K562 (cell line): ENCODE data around the gene IL15RA. TPM values are rescaled to one million over a fixed set of nuclear protein-coding genes. Genes with fewer than 3 reads are reported as not detected.
A peak's percentile ranks its signal among the peaks of the same experiment; 100 is the strongest.

ENCODE experiments used
- ATF2 ChIP-seq: sonication (generic); formaldehyde crosslinking; IDR thresholded peaks from 2 replicates; pipeline ENCODE4 v1.8.1; 2022; ENCODE audit warnings: missing genetic modification reagents
- CHD2 ChIP-seq: IDR thresholded peaks from 2 replicates; pipeline ENCODE4 v1.6.1; 2011; ENCODE audit warnings: low read depth, low read length
- FOXK1 ChIP-seq: sonication (generic); formaldehyde crosslinking; IDR thresholded peaks from 2 replicates; pipeline ENCODE4 v1.8.0; 2022; ENCODE audit warnings: missing genetic modification reagents, mild to moderate bottlenecking, borderline replicate concordance
- GMEB1 ChIP-seq: fragments of 250-450 bp; sonication (Bioruptor Pico); IDR thresholded peaks from 2 replicates; pipeline ENCODE4 v1.4.0; 2020; ENCODE audit warnings: mild to moderate bottlenecking
- HMG20A ChIP-seq: fragments of 450-650 bp; formaldehyde crosslinking; conservative IDR thresholded peaks from 2 replicates; pipeline ENCODE4 v1.4.0; 2020; ENCODE audit warnings: mild to moderate bottlenecking, mixed read lengths
- JUNB ChIP-seq: fragments of 450-650 bp; formaldehyde crosslinking; conservative IDR thresholded peaks from 2 replicates; pipeline ENCODE4 v1.4.0; 2020; ENCODE audit warnings: mild to moderate bottlenecking
- KAT7 ChIP-seq: sonication (generic); formaldehyde crosslinking; IDR thresholded peaks from 2 replicates; pipeline ENCODE4 v1.8.0; 2022; ENCODE audit warnings: missing genetic modification reagents, mild to moderate bottlenecking, borderline replicate concordance
- KLF13 ChIP-seq: fragments of 450-650 bp; IDR thresholded peaks from 2 replicates; pipeline ENCODE4 v1.6.1; 2016; ENCODE audit warnings: missing genetic modification characterization, low read depth, mild to moderate bottlenecking, missing compliant biosample characterization, moderate library complexity, borderline replicate concordance
- PML ChIP-seq: IDR thresholded peaks from 2 replicates; pipeline ENCODE4 v1.6.1; 2012; ENCODE audit warnings: low read length, inconsistent platforms
- RBM17 ChIP-seq: fragments of 200-400 bp; formaldehyde crosslinking; IDR thresholded peaks from 2 replicates; pipeline ENCODE4 v1.6.1; 2017; ENCODE audit warnings: low read depth, mild to moderate bottlenecking, low read length, borderline replicate concordance
- SNAPC5 ChIP-seq: fragments of 250-450 bp; sonication (Bioruptor Pico); IDR thresholded peaks from 2 replicates; pipeline ENCODE4 v1.8.0; 2021; ENCODE audit warnings: moderate library complexity, mild to moderate bottlenecking, inconsistent platforms
- TAF9B ChIP-seq: fragments of 450-650 bp; IDR thresholded peaks from 2 replicates; pipeline ENCODE4 v1.6.1; 2018; ENCODE audit warnings: mild to moderate bottlenecking; ENCODE audit not compliant: partially characterized antibody
- TCF3 ChIP-seq: sonication (generic); formaldehyde crosslinking; IDR thresholded peaks from 2 replicates; pipeline ENCODE4 v1.4.0; 2020; ENCODE audit warnings: mild to moderate bottlenecking, missing genetic modification reagents
- THRA ChIP-seq: fragments of 450-650 bp; IDR thresholded peaks from 2 replicates; pipeline ENCODE4 v1.6.1; 2017; ENCODE audit warnings: mild to moderate bottlenecking, moderate library complexity
- XRCC4 ChIP-seq: IDR thresholded peaks from one replicate; pipeline ENCODE4 v1.6.1; 2011; ENCODE audit not compliant: insufficient read depth, insufficient read length; ENCODE audit errors: extremely low read depth
- ZFPM2 ChIP-seq: fragments of 250-450 bp; sonication (Bioruptor Pico); IDR thresholded peaks from 2 replicates; pipeline ENCODE4 v1.5.1; 2022; ENCODE audit warnings: mild to moderate bottlenecking
- ZKSCAN1 ChIP-seq: fragments of 150-350 bp; IDR thresholded peaks from 2 replicates; pipeline ENCODE4 v1.6.1; 2016; ENCODE audit warnings: low read depth, low read length
- ZNF384 ChIP-seq: IDR thresholded peaks from 2 replicates; pipeline ENCODE4 v1.6.1; 2012; ENCODE audit warnings: low read depth, low read length, improper control_type of control experiment
- ZNF511 ChIP-seq: sonication (generic); formaldehyde crosslinking; IDR thresholded peaks from 2 replicates; pipeline ENCODE4 v1.8.0; 2022; ENCODE audit warnings: mild to moderate bottlenecking, missing genetic modification reagents
- ZNF518B ChIP-seq: fragments of 250-450 bp; sonication (Bioruptor Pico); IDR thresholded peaks from 2 replicates; pipeline ENCODE4 v1.5.0; 2021; ENCODE audit warnings: mild to moderate bottlenecking, moderate library complexity
- polyA plus RNA-seq, 8 experiments: library from polyadenylated mRNA; depleted of rRNA in 4 of 8; stranded (reverse) in 5 of 8; unstranded in 3 of 8; fragments of >200 nt; fragmentation: Nextera tagmentation in 2 of 8; fragmentation: Illumina TruSeq in 1 of 8; extraction: Ambion mirVana in 2 of 8; extraction: Trizol in 1 of 8; gene quantifications; 2 replicates each; pipeline versions ENCODE4 v1.2.1 to v1.2.3, GENCODE V29; 2011 to 2014; ENCODE audit warnings: inconsistent platforms in 1 of 8, missing spikeins in 1 of 8
- total RNA-seq, 7 experiments: library from RNA; depleted of rRNA in 6 of 7; stranded (reverse); fragments of >200 nt in 6 of 7; fragmentation: Illumina TruSeq in 2 of 7; extraction: Trizol in 2 of 7; gene quantifications; 2 replicates each; pipeline versions ENCODE4 v1.2.1 to v1.2.3, GENCODE V29; 2011 to 2021; ENCODE audit warnings: low replicate concordance in 1 of 7

IL15RA gene
- total and polyA plus RNA-seq, 9 of the 15 experiments (the other 6 are each of a cell fraction or from before 2014, with no cell fraction given) = 1.2 to 11.7 (median 8.0) TPM

GRCh38 chr10:5977471-5978229 lies at the start of gene IL15RA (continued):
- no peak for TF ChIP-seq GMEB1 (CRISPR knock-in tag)
- no peak for TF ChIP-seq ATF2 (CRISPR knock-in tag)
- TF ChIP-seq FOXK1 (CRISPR knock-in tag) = no peak
- no peak for TF ChIP-seq JUNB
- no peak for TF ChIP-seq XRCC4
- no peak for TF ChIP-seq ZKSCAN1
- no peak for TF ChIP-seq CHD2
- no peak for TF ChIP-seq ZNF384
- no peak for TF ChIP-seq ZNF518B (CRISPR knock-in tag)
- TF ChIP-seq PML = no peak
- no peak for TF ChIP-seq KLF13
- no peak for TF ChIP-seq THRA
- no peak for TF ChIP-seq SNAPC5 (CRISPR knock-in tag)
- no peak for TF ChIP-seq HMG20A (CRISPR knock-in tag)
- TF ChIP-seq TCF3 (CRISPR knock-in tag) = peak; percentile 48; the same call in 1 of the 2 replicates
- peak; percentile 91; the same call in 1 of the 2 replicates for TF ChIP-seq KAT7 (CRISPR knock-in tag)
- peak; percentile 78 for TF ChIP-seq TAF9B
- peak; percentile 89; the same call in 1 of the 2 replicates for TF ChIP-seq ZNF511
- no peak for TF ChIP-seq RBM17
- no peak for TF ChIP-seq ZFPM2 (CRISPR knock-in tag)
